Astrocyte of the spinal cord (primary cell): Measurements from ENCODE around the gene WFS1.

Experiments used
- DNase-seq: peaks from one replicate; pipeline ENCODE4 v3.0.0; 2011; ENCODE audit warnings: low read depth, low spot score
- H3K4me3 ChIP-seq: 2 replicates; pipeline ENCODE4 v1.5.1; 2011; ENCODE audit warnings: low read depth, mild to moderate bottlenecking, low read length, moderate library complexity
- CTCF ChIP-seq: IDR thresholded peaks from 2 replicates; pipeline ENCODE4 v1.5.1; 2012; ENCODE audit warnings: low read depth, mild to moderate bottlenecking, low read length, inconsistent platforms
- in situ Hi-C: cut with HindIII; loops from 2 replicates; pipeline ENCODE4 v1.10.0; 2017; ENCODE audit warnings: low sequenced_read_pairs

The WFS1 gene

GRCh38 chr4:6293097-6293445, 23.4 kb downstream of the WFS1 start:
- no peak overlapping the region for H3K4me3 ChIP-seq
- TF ChIP-seq CTCF: no peak
- in situ Hi-C loops: no loop called here
- DNase-seq: no peak

GRCh38 chr4:6293661-6294060, 24.0 kb downstream of the WFS1 start:
- no peak overlapping the region for H3K4me3 ChIP-seq
- in situ Hi-C loops: no loop called here
- TF ChIP-seq CTCF: no peak
- no peak for DNase-seq

GRCh38 chr4:6294705-6295421, 25.2 kb downstream of the WFS1 start:
- no peak for TF ChIP-seq CTCF
- in situ Hi-C loops: no loop called here
- no peak for DNase-seq
- H3K4me3 ChIP-seq: no peak overlapping the region

GRCh38 chr4:6295495-6295894, 25.8 kb downstream of the WFS1 start:
- in situ Hi-C loops: no loop called here
- no peak for TF ChIP-seq CTCF
- DNase-seq: no peak
- H3K4me3 ChIP-seq: no peak overlapping the region

GRCh38 chr4:6296026-6296425, 26.4 kb downstream of the WFS1 start:
- in situ Hi-C loops: no loop called here
- no peak for TF ChIP-seq CTCF
- no peak overlapping the region for H3K4me3 ChIP-seq
- no peak for DNase-seq

- no peak for DNase-seq
- in situ Hi-C loops: no loop called here
- no peak overlapping the region for H3K4me3 ChIP-seq
- TF ChIP-seq CTCF: no peak
Observed at GRCh38 chr4:6297266-6297815, 27.7 kb downstream of the WFS1 start.
